GM12878 (cell line): ENCODE results near the gene NPHP1. TPM values are rescaled to one million over a fixed set of nuclear protein-coding genes. Genes with fewer than 3 reads are reported as not detected.

Experiments used
- ATAC-seq: fragments of 200-7000 bp; cut with Tn5 transposase; 3 replicates; pipeline ENCODE4 v1.9.1; 2020; ENCODE audit warnings: mild to moderate bottlenecking, moderate library complexity
- BruUV-seq: library from RNA; stranded (reverse); fragments of 400-500 nt; replicated peaks from 2 replicates; lab custom pipeline; 2021; lab: Mats Ljungman, UMichigan
- CTCF ChIA-PET: fragments of 300-600 bp; sonication (Branson Sonifier 250); formaldehyde crosslinking; extraction: SDS; loops from one replicate; lab custom pipeline; 2021; ENCODE audit warnings: inconsistent platforms; lab: Yijun Ruan, JAX
- POLR2A ChIA-PET: fragments of 350-600 bp; formaldehyde crosslinking; extraction: SDS; loops from one replicate; lab custom pipeline; 2021; ENCODE audit warnings: inconsistent platforms; lab: Charles Lee
- RAD21 ChIA-PET: fragments of 300-600 bp; sonication (Branson Sonifier 250); formaldehyde crosslinking; loops from one replicate; lab custom pipeline; 2023; ENCODE audit warnings: antibody characterized with exemption; ENCODE audit not compliant: unreplicated experiment; lab: Charles Lee
- SMC1A ChIA-PET: fragments of 300-600 bp; sonication (Branson Sonifier 250); formaldehyde crosslinking; loops from one replicate; lab custom pipeline; 2023; ENCODE audit not compliant: unreplicated experiment, uncharacterized antibody; lab: Charles Lee
- DNase-seq: peaks from one replicate; pipeline ENCODE4 v3.0.0-alpha.2; 2011; ENCODE audit warnings: low read depth, low spot score
- FAIRE-seq: peaks from 3 replicates; lab custom pipeline; 2011; peaks lifted over from hg19 to GRCh38; lab: Jason Lieb, UNC
- H2AFZ ChIP-seq: 2 replicates; pipeline ENCODE4 v1.6.0; 2011; ENCODE audit warnings: low read depth, low read length, control low read depth; ENCODE audit not compliant: control insufficient read depth
- H3K27ac ChIP-seq: 2 replicates; pipeline ENCODE4 v1.5.1; 2011; ENCODE audit warnings: control low read depth; ENCODE audit not compliant: control insufficient read depth, insufficient read depth
- H3K27me3 ChIP-seq, 2 experiments: replicated peaks in 1 of 2; 2 replicates each; pipeline versions ENCODE4 v1.6.0 to v1.6.1; 2011; ENCODE audit warnings: low read length in 1 of 2; ENCODE audit not compliant: control insufficient read depth in 2 of 2, insufficient read depth in 2 of 2
- H3K36me3 ChIP-seq, 2 experiments: 2 replicates each; pipeline ENCODE4 v1.5.1; 2011; ENCODE audit warnings: low read length in 1 of 2; ENCODE audit not compliant: control insufficient read depth in 2 of 2, insufficient read depth in 2 of 2
- H3K4me1 ChIP-seq: 2 replicates; pipeline ENCODE4 v1.6.1; 2011; ENCODE audit warnings: mild to moderate bottlenecking, low read length, moderate library complexity, mixed read lengths; ENCODE audit not compliant: control insufficient read depth, insufficient read depth
- H3K4me2 ChIP-seq: 2 replicates; pipeline ENCODE4 v1.6.0; 2011; ENCODE audit warnings: control low read depth; ENCODE audit not compliant: control insufficient read depth, insufficient read depth
- H3K4me3 ChIP-seq: fragments of 200-600 bp; sonication (generic); 2 replicates; pipeline ENCODE4 v1.5.1; 2016
- H3K79me2 ChIP-seq: 2 replicates; pipeline ENCODE4 v1.6.0; 2011; ENCODE audit warnings: low read length; ENCODE audit not compliant: control insufficient read depth, insufficient read depth
- H3K9ac ChIP-seq: 2 replicates; pipeline ENCODE4 v1.8.0; 2011; ENCODE audit warnings: low read length, control low read depth, mixed read lengths; ENCODE audit not compliant: control insufficient read depth, insufficient read depth
- H3K9me3 ChIP-seq: replicated peaks from 3 replicates; pipeline ENCODE4 v1.5.1; 2011; ENCODE audit warnings: mild to moderate bottlenecking, low read length; ENCODE audit not compliant: control insufficient read depth, insufficient read depth
- H4K20me1 ChIP-seq: 2 replicates; pipeline ENCODE4 v1.6.0; 2011; ENCODE audit not compliant: control insufficient read depth, insufficient read depth
- BCL3 ChIP-seq: IDR thresholded peaks from 2 replicates; pipeline ENCODE4 v1.6.1; 2011; ENCODE audit warnings: borderline replicate concordance, low read depth, mild to moderate bottlenecking, moderate library complexity, low read length; ENCODE audit not compliant: insufficient read depth, poor library complexity, severe bottlenecking
- CREB1 ChIP-seq: IDR thresholded peaks from 2 replicates; pipeline ENCODE4 v1.6.1; 2012; ENCODE audit warnings: low read depth, mild to moderate bottlenecking, inconsistent platforms
- EP300 ChIP-seq, 2 experiments: fragments of 150-350 bp in 1 of 2; IDR thresholded peaks; 2 replicates each; pipeline ENCODE4 v1.6.1; 2011 to 2012; ENCODE audit warnings: low read depth in 2 of 2, low read length in 2 of 2, borderline replicate concordance in 1 of 2, improper control_type of control experiment in 1 of 2, inconsistent platforms in 1 of 2; ENCODE audit not compliant: control insufficient read depth in 1 of 2
- IKZF2 ChIP-seq, 2 experiments: fragments of 450-650 bp; IDR thresholded peaks; 2 replicates each; pipeline ENCODE4 v1.6.1; 2017; ENCODE audit warnings: mild to moderate bottlenecking in 2 of 2, moderate library complexity in 2 of 2
- NFIC ChIP-seq: IDR thresholded peaks from 2 replicates; pipeline ENCODE4 v1.6.1; 2012; ENCODE audit warnings: low read depth, mild to moderate bottlenecking, inconsistent platforms, low read length, moderate library complexity
- NKRF ChIP-seq: fragments of 450-650 bp; conservative IDR thresholded peaks from 2 replicates; pipeline ENCODE4 v1.6.1; 2017; ENCODE audit warnings: mild to moderate bottlenecking, moderate library complexity
- REST ChIP-seq: IDR thresholded peaks from 2 replicates; pipeline ENCODE4 v1.6.1; 2012; ENCODE audit warnings: mild to moderate bottlenecking, low read depth, low read length
- SIX5 ChIP-seq: IDR thresholded peaks from 2 replicates; pipeline ENCODE4 v1.6.1; 2011; ENCODE audit warnings: mild to moderate bottlenecking, low read depth, low read length, moderate library complexity; ENCODE audit not compliant: severe bottlenecking
- TAF1 ChIP-seq: IDR thresholded peaks from 2 replicates; pipeline ENCODE4 v1.6.1; 2011; ENCODE audit warnings: mild to moderate bottlenecking, low read depth, low read length, borderline replicate concordance
- TARDBP ChIP-seq: IDR thresholded peaks from 2 replicates; pipeline ENCODE4 v1.6.1; 2016; ENCODE audit warnings: borderline replicate concordance
- ZBED1 ChIP-seq: IDR thresholded peaks from 2 replicates; pipeline ENCODE4 v1.6.1; 2016; ENCODE audit warnings: borderline replicate concordance
- ZSCAN29 ChIP-seq: fragments of 450-650 bp; IDR thresholded peaks from 2 replicates; pipeline ENCODE4 v1.6.1; 2017; ENCODE audit warnings: mild to moderate bottlenecking, moderate library complexity
- WGBS: methylation state at CpG from one replicate; pipeline ENCODE4 v1.1.6; 2016; ENCODE audit warnings: low lambda C conversion rate; ENCODE audit not compliant: insufficient replicate concordance, insufficient coverage; ENCODE audit errors: missing lambda C conversion rate; 5-methylcytosine and 5-hydroxymethylcytosine counted together
- in situ Hi-C: fragments of 300-500 bp; cut with MboI; formaldehyde crosslinking; loops from 9 replicates; pipeline ENCODE4 v1.14.3; 2018; ENCODE audit warnings: mixed read lengths
- intact Hi-C: fragments of 100-400 bp; cut with micrococcal nuclease; formaldehyde crosslinking; loops from one replicate; pipeline ENCODE4 v1.14.2; 2022; ENCODE audit not compliant: unreplicated experiment
- polyA plus RNA-seq, 11 experiments: library from polyadenylated mRNA; depleted of rRNA in 4 of 11; unstranded in 6 of 11; stranded (reverse) in 5 of 11; fragments of >200 nt; fragmentation: Nextera tagmentation in 4 of 11; fragmentation: Illumina TruSeq in 1 of 11; extraction: Ambion mirVana in 4 of 11; extraction: Trizol in 1 of 11; gene quantifications; 1 replicate in 1 of 11; 2 replicates in 10 of 11; pipeline versions ENCODE4 v1.2.1 to v1.2.3, GENCODE V29; 2011 to 2016; ENCODE audit warnings: inconsistent platforms in 2 of 11, missing spikeins in 2 of 11, low read depth in 1 of 11
- total RNA-seq, 4 experiments: library from RNA; depleted of rRNA in 3 of 4; stranded (reverse); fragments of >200 nt in 3 of 4; fragmentation: Illumina TruSeq in 1 of 4; extraction: Trizol in 1 of 4; gene quantifications; 2 replicates each; pipeline versions ENCODE4 v1.2.1 to v1.2.3, GENCODE V29; 2013 to 2021

NPHP1 gene
- total and polyA plus RNA-seq, 10 of the 15 experiments (the other 5 are each of a cell fraction or from before 2014, with no cell fraction given), result 0.23 to 3.5 (median 1.2) TPM

GRCh38 chr2:110211938-110212858 lies 7.4 kb upstream of the NPHP1 start, which contains the start of gene MTLN:
Gene MTLN (minus strand): TSS chr2:110212547. CDS start chr2:110212525, 22 bp downstream.
- Histone ChIP-seq H3K36me3 (0 out of 4 replicates have a peak, but pooled peaks cover 0 to 3% of the 10 kb centered on the region in 2 experiments), H3K27ac (peak within 1 kb of the TSS; percentile 78), H3K9ac (peak within 1 kb of the TSS; percentile 83), H3K4me2 (peak within 1 kb of the TSS; percentile 86), H3K4me3 (peak within 1 kb of the TSS; percentile 81), H3K79me2 (peaks cover 12% of the 10 kb centered on the region), H3K27me3 (no peaks in the 10 kb centered on the region), H2AFZ (peak within 1 kb of the TSS; percentile 98), H3K9me3 (peaks cover 2% of the 10 kb centered on the region; the same call in 1 of the 3 replicates), H3K4me1 (no peaks in the 10 kb centered on the region; the same call in 1 of the 2 replicates), H4K20me1 (no peaks in the 10 kb centered on the region)
- ChIA-PET CTCF (no interaction called here), POLR2A (no interaction called here), SMC1A (no interaction called here), RAD21 (no interaction called here)
- FAIRE-seq, result no peak
- peak; percentile 96 for ATAC-seq
- TSS peak; percentile 91 for BruUV-seq
- 29% methylated on average over 54 of the region's 54 CpGs for WGBS
- intact Hi-C loops (no loop called here), in situ Hi-C loops (no loop called here)
- peak; percentile 28 for DNase-seq
- TF ChIP-seq TAF1 (peak; percentile 87; the same call in 1 of the 2 replicates), ZBED1 (no peak), SIX5 (peak; percentile 32), IKZF2 (IDR thresholded peaks at IDR 0.05) (no peak), ZSCAN29 (no peak), CREB1 (peak; percentile 73; the same call in 1 of the 2 replicates), NFIC (no peak), REST (0 out of 2 replicates have a peak, but pooled peaks have one; percentile 30), BCL3 (peak; percentile 28), NKRF (peak; percentile 70; the same call in 1 of the 2 replicates), EP300 (IDR thresholded peaks at IDR 0.05; ENCODE audit: borderline replicate concordance in 1 of 2, control insufficient read depth in 1 of 2, low read depth in 2 of 2, low read length in 2 of 2) (no peak), TARDBP (0 out of 2 replicates have a peak, but pooled peaks have one; percentile 57)
